VCaP (cell line): ENCODE data around the gene LRRC15.
A peak's percentile ranks its signal among the peaks of the same experiment; 100 is the strongest.

Experiments
- H3K27ac ChIP-seq: fragments of 450-650 bp; 2 replicates; pipeline ENCODE4 v1.5.1; 2017
- TF ChIP-seq, protein P1 (sequence below): fragments of 450-650 bp; conservative IDR thresholded peaks from 2 replicates; pipeline ENCODE4 v1.5.1; 2017; ENCODE audit warnings: mild to moderate bottlenecking, moderate library complexity

The LRRC15 gene

GRCh38 chr3:194364652-194365434 lies 4.7 kb downstream of the LRRC15 start:
- TF ChIP-seq, protein P1, sequence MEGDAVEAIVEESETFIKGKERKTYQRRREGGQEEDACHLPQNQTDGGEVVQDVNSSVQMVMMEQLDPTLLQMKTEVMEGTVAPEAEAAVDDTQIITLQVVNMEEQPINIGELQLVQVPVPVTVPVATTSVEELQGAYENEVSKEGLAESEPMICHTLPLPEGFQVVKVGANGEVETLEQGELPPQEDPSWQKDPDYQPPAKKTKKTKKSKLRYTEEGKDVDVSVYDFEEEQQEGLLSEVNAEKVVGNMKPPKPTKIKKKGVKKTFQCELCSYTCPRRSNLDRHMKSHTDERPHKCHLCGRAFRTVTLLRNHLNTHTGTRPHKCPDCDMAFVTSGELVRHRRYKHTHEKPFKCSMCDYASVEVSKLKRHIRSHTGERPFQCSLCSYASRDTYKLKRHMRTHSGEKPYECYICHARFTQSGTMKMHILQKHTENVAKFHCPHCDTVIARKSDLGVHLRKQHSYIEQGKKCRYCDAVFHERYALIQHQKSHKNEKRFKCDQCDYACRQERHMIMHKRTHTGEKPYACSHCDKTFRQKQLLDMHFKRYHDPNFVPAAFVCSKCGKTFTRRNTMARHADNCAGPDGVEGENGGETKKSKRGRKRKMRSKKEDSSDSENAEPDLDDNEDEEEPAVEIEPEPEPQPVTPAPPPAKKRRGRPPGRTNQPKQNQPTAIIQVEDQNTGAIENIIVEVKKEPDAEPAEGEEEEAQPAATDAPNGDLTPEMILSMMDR = no peak
- H3K27ac ChIP-seq = no peak overlapping the region

- TF ChIP-seq, protein P1 = no peak
- no peak overlapping the region for H3K27ac ChIP-seq
Measured at GRCh38 chr3:194364314-194364651, 5.3 kb downstream of the LRRC15 start.

GRCh38 chr3:194360568-194360967 lies 9.0 kb downstream of the LRRC15 start:
- TF ChIP-seq, protein P1 = no peak

GRCh38 chr3:194357681-194358080 lies 11.9 kb downstream of the LRRC15 start:
- TF ChIP-seq, protein P1 = no peak

More at GRCh38 chr3:194360568-194360967, 9.0 kb downstream of the LRRC15 start:
- H3K27ac ChIP-seq = no peak overlapping the region

GRCh38 chr3:194355379-194355778 lies 14.2 kb downstream of the LRRC15 start:
- TF ChIP-seq, protein P1 = no peak
- no peak overlapping the region for H3K27ac ChIP-seq

More at GRCh38 chr3:194357681-194358080, 11.9 kb downstream of the LRRC15 start:
- no peak overlapping the region for H3K27ac ChIP-seq

GRCh38 chr3:194354315-194354714 lies 15.2 kb downstream of the LRRC15 start:
- peak overlapping the region; percentile 72; the same call in 1 of the 2 replicates for H3K27ac ChIP-seq
- TF ChIP-seq, protein P1 = no peak

GRCh38 chr3:194352667-194353246 lies 16.8 kb downstream of the LRRC15 start:
- TF ChIP-seq, protein P1 = no peak
- H3K27ac ChIP-seq = peak overlapping the region; percentile 72
